22Rv1 (cell line): ENCODE measurements around the gene BABAM2.

Source experiments
- ZFX ChIP-seq: fragments of 450-650 bp; IDR thresholded peaks from 2 replicates; pipeline ENCODE4 v1.6.1; 2017; ENCODE audit warnings: antibody characterized with exemption, borderline replicate concordance
- TF ChIP-seq, protein P1 (sequence below): fragments of 450-650 bp; IDR thresholded peaks from 2 replicates; pipeline ENCODE4 v1.5.1; 2017; ENCODE audit warnings: mild to moderate bottlenecking

DNA sequence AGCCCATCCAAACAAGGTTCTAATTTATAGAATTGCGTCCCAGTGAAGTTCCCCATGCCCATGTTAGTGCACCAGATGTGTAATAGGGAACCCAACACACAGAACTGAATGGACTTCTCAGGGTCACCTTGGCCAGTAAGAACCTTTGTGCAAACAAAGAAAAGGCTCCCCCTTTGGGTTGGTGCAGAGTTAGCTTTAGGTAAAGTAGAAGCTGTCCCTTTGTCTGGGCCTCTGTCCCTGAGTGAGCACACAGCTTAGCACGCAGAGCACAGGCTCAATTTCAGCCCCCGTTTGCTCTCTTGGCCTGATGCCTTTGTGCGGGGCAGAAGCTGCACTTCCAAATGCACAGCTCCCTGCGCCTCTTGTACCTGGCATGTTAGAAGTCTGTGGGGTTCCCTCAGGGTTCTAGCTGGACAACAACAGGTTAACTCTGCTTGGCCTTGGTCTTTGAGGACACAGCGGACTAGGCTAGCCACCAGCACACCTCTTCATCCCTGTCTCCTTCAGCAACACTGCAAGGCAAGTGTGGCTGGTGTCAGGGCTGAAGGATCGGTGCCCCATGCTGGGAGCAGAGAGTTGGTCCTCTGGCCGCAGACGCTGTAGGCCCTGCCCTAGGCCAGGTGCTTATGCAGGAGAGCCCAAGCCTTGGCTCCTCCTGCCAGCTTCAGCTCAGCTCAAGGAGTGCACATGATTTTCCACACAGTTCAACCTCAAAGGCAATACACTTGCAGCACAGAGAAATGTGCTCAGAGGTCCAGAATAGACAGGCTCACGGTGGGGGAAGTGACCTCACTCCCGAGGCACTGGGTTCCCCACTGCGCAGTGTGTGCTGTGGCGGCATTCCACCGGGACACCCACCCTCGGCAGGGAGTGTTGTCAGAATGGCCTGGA, 428.8 kb downstream of the BABAM2 start:
- TF ChIP-seq, protein P1, sequence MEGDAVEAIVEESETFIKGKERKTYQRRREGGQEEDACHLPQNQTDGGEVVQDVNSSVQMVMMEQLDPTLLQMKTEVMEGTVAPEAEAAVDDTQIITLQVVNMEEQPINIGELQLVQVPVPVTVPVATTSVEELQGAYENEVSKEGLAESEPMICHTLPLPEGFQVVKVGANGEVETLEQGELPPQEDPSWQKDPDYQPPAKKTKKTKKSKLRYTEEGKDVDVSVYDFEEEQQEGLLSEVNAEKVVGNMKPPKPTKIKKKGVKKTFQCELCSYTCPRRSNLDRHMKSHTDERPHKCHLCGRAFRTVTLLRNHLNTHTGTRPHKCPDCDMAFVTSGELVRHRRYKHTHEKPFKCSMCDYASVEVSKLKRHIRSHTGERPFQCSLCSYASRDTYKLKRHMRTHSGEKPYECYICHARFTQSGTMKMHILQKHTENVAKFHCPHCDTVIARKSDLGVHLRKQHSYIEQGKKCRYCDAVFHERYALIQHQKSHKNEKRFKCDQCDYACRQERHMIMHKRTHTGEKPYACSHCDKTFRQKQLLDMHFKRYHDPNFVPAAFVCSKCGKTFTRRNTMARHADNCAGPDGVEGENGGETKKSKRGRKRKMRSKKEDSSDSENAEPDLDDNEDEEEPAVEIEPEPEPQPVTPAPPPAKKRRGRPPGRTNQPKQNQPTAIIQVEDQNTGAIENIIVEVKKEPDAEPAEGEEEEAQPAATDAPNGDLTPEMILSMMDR, result no peak
- TF ChIP-seq ZFX, result no peak
